ENCODE data around the gene ROBO2.

The ROBO2 gene

GRCh38 chr3:77122652-77123051 lies 82.8 kb downstream of the ROBO2 start:
- no peak for DNase-seq

- DNase-seq: no peak
Observed at GRCh38 chr3:77125966-77126365, 86.1 kb downstream of the ROBO2 start.

GRCh38 chr3:77134769-77135168 lies 94.9 kb downstream of the ROBO2 start:
- DNase-seq: no peak

GRCh38 chr3:77137559-77137958 lies 97.7 kb downstream of the ROBO2 start:
- no peak for DNase-seq

GRCh38 chr3:77139624-77140023 lies 99.7 kb downstream of the ROBO2 start:
- DNase-seq: no peak

GRCh38 chr3:77141423-77141822 lies 101.5 kb downstream of the ROBO2 start:
- DNase-seq: no peak

- DNase-seq: no peak
Observed at GRCh38 chr3:77142578-77142977, 102.7 kb downstream of the ROBO2 start.

- no peak for DNase-seq
Observed at GRCh38 chr3:77146004-77146403, 106.1 kb downstream of the ROBO2 start.

- no peak for DNase-seq
Observed at GRCh38 chr3:77147836-77148578, 108.1 kb downstream of the ROBO2 start.

GRCh38 chr3:77149382-77149781 lies 109.5 kb downstream of the ROBO2 start:
- DNase-seq: no peak

GRCh38 chr3:77150028-77150427 lies 110.1 kb downstream of the ROBO2 start:
- DNase-seq: no peak

GRCh38 chr3:77150759-77151158 lies 110.9 kb downstream of the ROBO2 start:
- DNase-seq: no peak

GRCh38 chr3:77158730-77159581 lies 119.1 kb downstream of the ROBO2 start:
- no peak for DNase-seq

- DNase-seq: no peak
Observed at GRCh38 chr3:77160931-77161497, 121.1 kb downstream of the ROBO2 start.

- DNase-seq: no peak
Observed at GRCh38 chr3:77169823-77170222, 129.9 kb downstream of the ROBO2 start.

- DNase-seq: no peak
Observed at GRCh38 chr3:77171026-77171425, 131.1 kb downstream of the ROBO2 start.

- DNase-seq: no peak
Observed at GRCh38 chr3:77179762-77180161, 139.9 kb downstream of the ROBO2 start.

GRCh38 chr3:77182341-77182740 lies 142.4 kb downstream of the ROBO2 start:
- DNase-seq: no peak

GRCh38 chr3:77186319-77186718 lies 146.4 kb downstream of the ROBO2 start:
- DNase-seq: no peak

- DNase-seq: no peak
Observed at GRCh38 chr3:77186728-77187127, 146.8 kb downstream of the ROBO2 start.

GRCh38 chr3:77188210-77188609 lies 148.3 kb downstream of the ROBO2 start:
- DNase-seq: no peak

GRCh38 chr3:77189258-77189657 lies 149.4 kb downstream of the ROBO2 start:
- no peak for DNase-seq

GRCh38 chr3:77189684-77190083 lies 149.8 kb downstream of the ROBO2 start:
- DNase-seq: no peak

GRCh38 chr3:77190374-77190773 lies 150.5 kb downstream of the ROBO2 start:
- no peak for DNase-seq

All from KG1 (cell line).